RWPE1 (cell line): ENCODE data around the gene VAV1.

Experiments
- CTCF ChIA-PET: fragments of 350-600 bp; sonication (Branson Sonifier 250); formaldehyde crosslinking; extraction: SDS; loops from one replicate; lab custom pipeline; 2021; lab: Yijun Ruan, JAX
- POLR2A ChIA-PET: fragments of 400-600 bp; formaldehyde crosslinking; extraction: SDS; loops from one replicate; lab custom pipeline; 2020; ENCODE audit warnings: antibody characterized with exemption; ENCODE audit not compliant: low non-redundant PET; lab: Yijun Ruan, JAX
- DNase-seq: peaks from one replicate; pipeline ENCODE4 v3.0.0; 2012; ENCODE audit warnings: low spot score
- H3K27ac ChIP-seq: fragments of 450-650 bp; 2 replicates; pipeline ENCODE4 v1.5.1; 2017
- CTCF ChIP-seq: fragments of 450-650 bp; conservative IDR thresholded peaks from 2 replicates; pipeline ENCODE4 v1.5.1; 2017; ENCODE audit warnings: low read depth, mild to moderate bottlenecking

The VAV1 gene

GRCh38 chr19:6779206-6779605 lies 6.7 kb downstream of the VAV1 start:
- ChIA-PET POLR2A (no interaction called here), CTCF (interaction anchor here (0.6 kb wide), 1 partner anchor 57 kb away, joined by 3 read pairs; no protein-coding TSS in a partner anchor)
- H3K27ac ChIP-seq: no peak overlapping the region
- TF ChIP-seq CTCF: no peak
- DNase-seq: no peak

- H3K27ac ChIP-seq: no peak overlapping the region
- TF ChIP-seq CTCF: no peak
- CTCF ChIA-PET: no interaction called here
- no peak for DNase-seq
- POLR2A ChIA-PET: no interaction called here
Measured at GRCh38 chr19:6787393-6787792, 14.9 kb downstream of the VAV1 start.

- ChIA-PET CTCF (no interaction called here), POLR2A (no interaction called here)
- no peak for DNase-seq
- no peak overlapping the region for H3K27ac ChIP-seq
- no peak for TF ChIP-seq CTCF
Measured at GRCh38 chr19:6788896-6789295, 16.4 kb downstream of the VAV1 start.

GRCh38 chr19:6790194-6791128 lies 18.0 kb downstream of the VAV1 start:
- no peak for DNase-seq
- ChIA-PET CTCF (no interaction called here), POLR2A (no interaction called here)
- no peak for TF ChIP-seq CTCF
- H3K27ac ChIP-seq: no peak overlapping the region

GRCh38 chr19:6791237-6791636 lies 18.7 kb downstream of the VAV1 start:
- POLR2A ChIA-PET: no interaction called here
- CTCF ChIA-PET: no interaction called here
- DNase-seq: no peak
- no peak for TF ChIP-seq CTCF
- H3K27ac ChIP-seq: no peak overlapping the region

GRCh38 chr19:6793411-6793810 lies 20.9 kb downstream of the VAV1 start:
- TF ChIP-seq CTCF: no peak
- H3K27ac ChIP-seq: no peak overlapping the region
- ChIA-PET CTCF (no interaction called here), POLR2A (no interaction called here)
- no peak for DNase-seq
